GM19023 (cell line): ENCODE measurements around the gene CHST8.
"Not testable (repeated sequence)": the region's sequence is repeated elsewhere in the genome, so short reads cannot be mapped to it uniquely, and the experiment has no call there.

Experiments
- ATAC-seq: cut with Tn5 transposase; IDR thresholded peaks from one replicate; pipeline ENCODE4 v1.9.1; 2021; ENCODE audit warnings: mild to moderate bottlenecking, moderate library complexity; ENCODE audit not compliant: unreplicated experiment

CHST8 gene

GRCh38 chr19:33805313-33805712, 183.6 kb downstream of the CHST8 start:
- ATAC-seq = no peak

GRCh38 chr19:33805840-33806433, 184.2 kb downstream of the CHST8 start:
- no peak for ATAC-seq

- ATAC-seq = no peak
Observed at GRCh38 chr19:33806434-33806881, 184.7 kb downstream of the CHST8 start.

GRCh38 chr19:33808399-33808798, 186.6 kb downstream of the CHST8 start:
- no peak for ATAC-seq

- ATAC-seq = no peak
Observed at GRCh38 chr19:33809960-33810359, 188.2 kb downstream of the CHST8 start.

GRCh38 chr19:33810821-33811220, 189.1 kb downstream of the CHST8 start:
- ATAC-seq = no peak

- ATAC-seq = no peak
Observed at GRCh38 chr19:33811246-33811645, 189.5 kb downstream of the CHST8 start.

GRCh38 chr19:33811736-33812387, 190.1 kb downstream of the CHST8 start:
- ATAC-seq = no peak

GRCh38 chr19:33812388-33813330, 190.9 kb downstream of the CHST8 start:
- ATAC-seq = no peak

- no peak for ATAC-seq
Observed at GRCh38 chr19:33813391-33814101, 191.8 kb downstream of the CHST8 start.

GRCh38 chr19:33814181-33815165, 192.7 kb downstream of the CHST8 start:
- no peak for ATAC-seq

- ATAC-seq = no peak
Observed at GRCh38 chr19:33815380-33816340, 193.9 kb downstream of the CHST8 start.

GRCh38 chr19:33818411-33818810, 196.7 kb downstream of the CHST8 start:
- ATAC-seq = no peak

- ATAC-seq = not testable (repeated sequence)
Observed at GRCh38 chr19:33819078-33819477, 197.3 kb downstream of the CHST8 start.

- no peak for ATAC-seq
Observed at GRCh38 chr19:33819506-33819879, 197.7 kb downstream of the CHST8 start.

- no peak for ATAC-seq
Observed at GRCh38 chr19:33819880-33820781, 198.4 kb downstream of the CHST8 start.

GRCh38 chr19:33821871-33822270, 200.1 kb downstream of the CHST8 start:
- ATAC-seq = no peak
